IPS-11a (cell line): ENCODE results near the gene FATE1.

Experiments
- H3K4me3 ChIP-seq: one replicate; pipeline ENCODE4 v1.5.1; 2013; ENCODE audit warnings: low read depth, low read length, control low read depth

FATE1 gene

GRCh38 chrX:151703487-151703886 lies 12.3 kb upstream of the FATE1 start:
- H3K4me3 ChIP-seq = no peak overlapping the region

- no peak overlapping the region for H3K4me3 ChIP-seq
Measured at GRCh38 chrX:151704041-151704663, 11.7 kb upstream of the FATE1 start.

- no peak overlapping the region for H3K4me3 ChIP-seq
Measured at GRCh38 chrX:151708821-151709220, 7.0 kb upstream of the FATE1 start.

GRCh38 chrX:151710457-151710856 lies 5.4 kb upstream of the FATE1 start:
- no peak overlapping the region for H3K4me3 ChIP-seq

- no peak overlapping the region for H3K4me3 ChIP-seq
Measured at GRCh38 chrX:151711154-151711553, 4.7 kb upstream of the FATE1 start.

GRCh38 chrX:151711787-151712186 lies 4.0 kb upstream of the FATE1 start:
- no peak overlapping the region for H3K4me3 ChIP-seq

- no peak overlapping the region for H3K4me3 ChIP-seq
Measured at GRCh38 chrX:151712253-151712652, 3.6 kb upstream of the FATE1 start.

GRCh38 chrX:151713849-151714248 lies 2.0 kb upstream of the FATE1 start:
- no peak overlapping the region for H3K4me3 ChIP-seq

GRCh38 chrX:151714362-151714761 lies 1.5 kb upstream of the FATE1 start:
- no peak overlapping the region for H3K4me3 ChIP-seq

- no peak overlapping the region for H3K4me3 ChIP-seq
Measured at GRCh38 chrX:151722241-151722846, 6.5 kb downstream of the FATE1 start.

GRCh38 chrX:151723156-151723760 lies 7.4 kb downstream of the FATE1 start:
- H3K4me3 ChIP-seq = no peak overlapping the region

- no peak overlapping the region for H3K4me3 ChIP-seq
Measured at GRCh38 chrX:151724563-151725337, 8.9 kb downstream of the FATE1 start.

- no peak overlapping the region for H3K4me3 ChIP-seq
Measured at GRCh38 chrX:151725338-151725614, 9.4 kb downstream of the FATE1 start.

- no peak overlapping the region for H3K4me3 ChIP-seq
Measured at GRCh38 chrX:151726751-151727150, 10.9 kb downstream of the FATE1 start.

- no peak overlapping the region for H3K4me3 ChIP-seq
Measured at GRCh38 chrX:151727346-151727745, 11.5 kb downstream of the FATE1 start.

- no peak overlapping the region for H3K4me3 ChIP-seq
Measured at GRCh38 chrX:151729056-151729725, 13.4 kb downstream of the FATE1 start.

GRCh38 chrX:151734446-151734845 lies 18.6 kb downstream of the FATE1 start, which contains the start of gene CNGA2:
TSS of gene CNGA2 (plus strand) at chrX:151734746. CDS start at chrX:151738484, 3,738 bp downstream.
- no peak within 1 kb of the TSS for H3K4me3 ChIP-seq

GRCh38 chrX:151735219-151735618 lies 19.4 kb downstream of the FATE1 start:
- H3K4me3 ChIP-seq = no peak overlapping the region

- no peak overlapping the region for H3K4me3 ChIP-seq
Measured at GRCh38 chrX:151736685-151737084, 20.9 kb downstream of the FATE1 start.

GRCh38 chrX:151737494-151737893 lies 21.7 kb downstream of the FATE1 start:
- no peak overlapping the region for H3K4me3 ChIP-seq

- no peak overlapping the region for H3K4me3 ChIP-seq
Measured at GRCh38 chrX:151738751-151739150, 22.9 kb downstream of the FATE1 start.
